ENCODE data around the gene MPDU1.

- TF ChIP-seq POLR2AphosphoS5 (IDR thresholded peaks at IDR 0.05; ENCODE audit: borderline replicate concordance, low read depth, low read length) (no peak), EZH2 (IDR thresholded peaks at IDR 0.05) (no peak), FOXP2 (optimal IDR thresholded peaks at IDR 0.05; ENCODE audit: control extremely low read depth, extremely low read length, insufficient read depth) (no peak)
Observed at GRCh38 chr17:7556627-7557026, 27.0 kb upstream of the MPDU1 start.
